Esophagus muscularis mucosa (tissue), 3 donors: ENCODE data around the gene NTN1.

ENCODE experiments used
- CTCF ChIP-seq, 3 experiments: fragments of 200-600 bp in 2 of 3; fragments of 450-650 bp in 1 of 3; sonication (generic) in 2 of 3; IDR thresholded peaks; one replicate each; pipeline ENCODE4 v1.5.1; 2017 to 2019; ENCODE audit warnings: antibody characterized with exemption in 3 of 3, mild to moderate bottlenecking in 2 of 3, moderate library complexity in 1 of 3
- EP300 ChIP-seq: sonication (generic); formaldehyde crosslinking; IDR thresholded peaks from one replicate; pipeline ENCODE4 v1.6.1; 2017; ENCODE audit warnings: antibody characterized with exemption

- TF ChIP-seq EP300: no peak
- TF ChIP-seq CTCF (IDR thresholded peaks at IDR 0.05): no peak
Observed at GRCh38 chr17:9227819-9228407, 206.6 kb downstream of the NTN1 start.
